Peyer's patch (tissue), 4 donors: ENCODE data around the gene DNASE1L3.

Experiments used
- CTCF ChIP-seq, 6 experiments: fragments of 450-650 bp in 4 of 6; fragments of 200-600 bp in 2 of 6; sonication (generic) in 1 of 6; IDR thresholded peaks; one replicate each; pipeline ENCODE4 v1.5.1; 2017 to 2019; ENCODE audit warnings: antibody characterized with exemption in 6 of 6, mild to moderate bottlenecking in 3 of 6, moderate library complexity in 1 of 6
- POLR2A ChIP-seq, 2 donors: fragments of 450-650 bp; IDR thresholded peaks; one replicate each; pipeline ENCODE4 v1.5.1; 2017; ENCODE audit warnings: antibody characterized with exemption in 2 of 2, mild to moderate bottlenecking in 2 of 2, moderate library complexity in 2 of 2

- TF ChIP-seq CTCF (IDR thresholded peaks at IDR 0.05) (no peak), POLR2A (IDR thresholded peaks at IDR 0.05) (no peak)
Observed at GRCh38 chr3:58197588-58197987, 13.2 kb downstream of the DNASE1L3 start.
